Right renal pelvis (tissue), 4 donors: ENCODE measurements around the gene MAOB. TPM values are rescaled to one million over a fixed set of nuclear protein-coding genes. Genes with fewer than 3 reads are reported as not detected.
"Not testable (repeated sequence)": the region's sequence is repeated elsewhere in the genome, so short reads cannot be mapped to it uniquely, and the experiment has no call there.

Experiments used
- DNase-seq, 4 donors: peaks; one replicate each; pipeline ENCODE4 v3.0.0-alpha.2; 2013; ENCODE audit warnings: low read depth in 4 of 4, low spot score in 3 of 4, missing footprints in 1 of 4
- polyA plus RNA-seq, 4 donors: library from polyadenylated mRNA; unstranded; fragments of 120-200 nt; gene quantifications; one replicate each; pipeline ENCODE4 v1.2.1, GENCODE V29; 2013; ENCODE audit not compliant: insufficient read length in 4 of 4

The MAOB gene
- 10 to 100 TPM; 52.0 to 59.9 (median 55.7) TPM for polyA plus RNA-seq

DNA sequence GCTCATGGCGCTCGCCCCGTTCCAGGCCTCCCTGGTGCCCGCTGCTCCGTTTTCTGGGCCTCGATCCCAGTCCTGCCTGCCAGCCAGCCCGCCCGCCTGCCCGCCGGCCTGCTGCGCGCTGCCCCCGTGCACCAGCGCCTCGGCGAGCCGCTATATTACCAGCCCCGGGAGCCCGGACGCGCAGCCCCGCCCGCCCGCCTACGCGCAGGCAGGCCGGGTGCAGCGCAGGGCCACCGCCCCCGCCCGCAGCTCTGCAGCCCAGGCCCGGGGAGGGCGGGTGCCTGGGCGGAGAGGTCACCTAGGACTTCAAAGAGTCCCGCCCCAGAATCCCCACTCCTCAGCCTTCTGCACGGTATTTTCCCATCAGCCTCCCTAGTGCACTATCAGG lies at the start of gene MAOB:
Gene MAOB, minus strand, starts transcription at position 157 of the 388 bp plus-strand sequence. Its CDS starts 151 bp downstream, at position 6.
- DNase-seq, result no peak

DNA sequence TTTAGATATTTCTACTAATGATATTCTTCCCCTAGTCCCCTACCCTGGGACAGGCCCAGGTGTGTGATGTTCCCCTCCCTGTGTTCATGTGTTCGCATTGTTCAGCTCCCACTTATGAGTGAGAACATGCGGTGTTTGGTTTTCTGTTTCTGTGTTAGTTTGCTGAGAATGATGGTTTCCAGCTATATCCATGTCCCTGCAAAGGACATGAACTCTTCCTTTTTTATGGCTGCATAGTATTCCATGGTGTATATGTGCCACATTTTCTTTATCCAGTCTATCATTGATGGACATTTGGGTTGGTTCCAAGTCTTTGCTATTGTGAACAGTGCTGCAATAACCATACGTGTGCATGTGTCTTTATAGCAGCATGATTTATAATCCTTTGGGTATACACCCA lies 39.8 kb upstream of the MAOB start:
- not testable (repeated sequence) for DNase-seq

- not testable (repeated sequence) for DNase-seq
Observed at GRCh38 chrX:43910772-43911171, 28.5 kb upstream of the MAOB start.

GRCh38 chrX:43910012-43910411 lies 27.8 kb upstream of the MAOB start:
- no peak for DNase-seq

GRCh38 chrX:43909141-43909540 lies 26.9 kb upstream of the MAOB start:
- DNase-seq, result no peak

DNA sequence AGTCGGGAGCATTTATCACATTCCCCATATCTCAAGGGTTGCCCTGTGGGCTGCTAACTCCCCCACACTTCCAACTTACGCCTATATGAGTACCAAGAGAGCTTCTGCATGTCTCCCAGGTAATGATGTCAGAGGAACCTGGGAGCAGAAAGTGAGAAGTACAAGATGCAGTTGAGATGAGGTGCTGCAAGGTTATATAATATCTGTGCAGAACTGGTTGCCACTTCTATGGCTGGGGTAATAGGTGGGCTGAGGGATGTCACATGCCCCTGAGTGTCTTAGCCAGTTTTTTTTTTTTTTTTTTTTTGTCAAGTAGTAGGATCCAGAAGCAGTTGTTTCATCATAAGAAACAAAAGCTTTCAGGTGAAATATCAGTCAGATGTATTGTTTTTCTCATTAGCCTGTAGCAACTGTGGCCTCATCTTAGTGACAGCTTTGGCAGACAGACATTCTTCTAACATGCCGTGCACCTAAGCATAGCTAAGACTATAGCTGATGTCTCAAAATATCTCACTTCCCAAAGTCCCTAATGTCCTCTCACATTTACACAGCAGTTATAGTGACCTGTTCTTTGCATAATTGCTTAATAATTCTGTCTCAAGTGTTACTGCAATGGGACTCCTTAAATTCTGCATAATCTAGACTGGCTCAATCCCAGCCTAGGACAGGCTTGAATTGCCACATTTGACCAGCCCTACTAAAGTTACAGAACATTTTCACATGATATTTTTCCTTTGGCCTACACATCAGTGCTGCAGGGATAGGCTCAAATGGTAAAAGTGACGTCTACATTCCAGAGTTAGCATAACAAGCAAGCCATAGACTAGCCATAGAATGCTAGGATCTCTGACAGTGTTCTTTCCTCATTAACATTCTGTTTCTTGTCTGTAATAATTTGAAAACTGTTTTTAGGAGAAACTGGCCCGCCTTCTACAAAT lies 17.9 kb upstream of the MAOB start:
- no peak for DNase-seq

GRCh38 chrX:43898406-43899035 lies 16.3 kb upstream of the MAOB start:
- DNase-seq, result no peak

GRCh38 chrX:43897290-43897689 lies 15.0 kb upstream of the MAOB start:
- DNase-seq, result no peak

GRCh38 chrX:43892336-43892870 lies 10.2 kb upstream of the MAOB start:
- DNase-seq, result no peak

DNA sequence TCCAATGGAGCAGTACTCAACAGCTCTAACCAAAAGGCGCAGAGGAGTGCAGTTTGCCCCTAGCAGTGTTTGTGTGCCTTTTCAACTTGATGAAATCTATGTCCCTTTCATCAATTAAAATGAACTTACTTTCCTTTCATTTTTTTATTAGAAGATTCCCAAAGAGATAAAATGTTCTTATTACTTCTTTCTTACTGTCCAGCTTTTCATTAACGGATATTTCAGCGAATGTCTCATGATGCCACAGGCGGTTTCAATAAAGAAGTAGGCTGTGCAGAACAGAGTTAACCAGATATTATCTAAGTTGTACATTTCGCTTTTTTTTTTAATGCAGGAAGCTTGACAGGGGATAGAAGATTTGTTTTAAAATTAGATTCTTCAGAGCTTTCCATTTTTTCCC lies 3.4 kb upstream of the MAOB start:
- DNase-seq, result no peak

- no peak for DNase-seq
Observed at GRCh38 chrX:43881410-43882293, 598 bp downstream of the MAOB start.

DNA sequence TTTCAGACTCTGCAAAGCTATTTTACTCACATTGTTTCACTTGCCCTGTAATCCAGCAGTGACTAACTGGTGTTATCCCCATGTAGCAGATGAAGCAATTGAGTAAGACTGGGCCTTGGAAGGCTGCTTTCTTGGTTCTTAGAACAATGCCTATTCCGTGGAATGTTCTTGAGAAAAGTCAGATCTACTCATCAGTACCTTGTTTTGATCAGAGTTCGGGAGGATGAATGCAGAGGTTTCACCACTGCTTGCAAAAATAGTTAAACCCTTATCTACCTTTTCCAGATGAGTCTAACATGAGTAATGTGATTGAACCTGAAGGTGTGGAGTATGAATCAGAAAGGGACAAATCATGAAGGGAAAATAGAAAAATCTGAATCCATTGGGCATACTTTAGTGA lies 1.8 kb downstream of the MAOB start:
- no peak for DNase-seq

DNA sequence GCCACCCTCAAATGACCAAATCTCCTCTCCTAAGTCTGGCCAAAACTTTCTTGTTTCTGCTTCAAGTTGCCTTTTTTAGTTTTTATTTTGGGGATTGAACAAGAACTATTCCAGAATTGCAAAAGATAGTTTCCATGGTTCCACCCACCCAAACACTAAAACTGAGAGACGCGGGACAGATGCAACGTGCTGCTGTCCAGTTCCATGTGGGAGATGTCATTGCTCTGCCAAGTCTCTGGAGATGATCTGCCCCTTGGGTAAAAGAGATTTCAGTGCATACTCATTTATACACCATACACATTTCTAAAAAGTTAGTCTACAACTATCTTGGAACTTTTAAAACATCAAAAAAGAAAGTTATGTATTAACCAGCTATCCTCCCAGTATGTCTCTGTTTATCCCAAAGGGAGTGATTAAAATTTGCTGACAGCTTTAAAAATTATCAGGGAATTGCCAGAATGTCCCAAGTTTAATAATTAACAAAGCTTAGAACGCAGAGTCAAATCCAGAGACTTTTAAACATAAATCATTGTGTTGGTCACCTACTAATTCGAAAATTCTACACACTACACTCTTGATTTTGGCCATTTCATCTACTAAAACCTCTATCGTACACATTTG lies 3.2 kb downstream of the MAOB start:
- no peak for DNase-seq

- no peak for DNase-seq
Observed at GRCh38 chrX:43876680-43877079, 5.6 kb downstream of the MAOB start.

DNA sequence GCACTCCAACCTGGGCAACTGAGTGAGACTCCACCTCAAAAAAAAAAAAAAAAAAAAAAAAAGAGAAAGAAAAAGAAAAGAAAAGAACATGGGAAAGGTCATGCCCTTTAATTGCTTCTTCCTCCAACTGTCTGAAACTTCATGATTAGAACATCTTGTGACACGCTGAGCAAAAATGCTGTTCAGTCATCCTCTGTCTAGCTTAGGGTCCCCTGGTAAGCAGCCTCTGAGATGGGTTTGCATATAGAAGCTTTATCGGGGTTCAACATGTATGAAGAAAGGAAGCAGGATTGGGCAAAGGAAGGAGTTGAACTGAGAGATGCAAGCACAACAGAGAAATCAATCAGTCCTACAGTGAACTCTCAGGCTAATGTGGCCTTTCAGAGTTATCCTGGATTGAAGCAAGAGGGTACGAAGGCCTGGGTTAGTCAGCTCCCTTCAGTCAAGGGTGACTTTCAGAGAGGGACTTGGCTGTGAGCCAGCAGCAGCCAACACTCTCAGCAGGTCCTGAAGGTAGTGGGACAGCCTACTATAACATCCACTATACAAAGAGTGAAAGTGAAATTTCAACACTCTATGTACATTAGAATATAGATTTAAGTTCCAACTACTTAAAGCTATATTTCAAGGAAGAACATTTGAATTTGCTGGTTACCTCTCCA lies 11.4 kb downstream of the MAOB start:
- no peak for DNase-seq

- no peak for DNase-seq
Observed at GRCh38 chrX:43870011-43870410, 12.2 kb downstream of the MAOB start.

GRCh38 chrX:43868791-43869190 lies 13.5 kb downstream of the MAOB start:
- no peak for DNase-seq

DNA sequence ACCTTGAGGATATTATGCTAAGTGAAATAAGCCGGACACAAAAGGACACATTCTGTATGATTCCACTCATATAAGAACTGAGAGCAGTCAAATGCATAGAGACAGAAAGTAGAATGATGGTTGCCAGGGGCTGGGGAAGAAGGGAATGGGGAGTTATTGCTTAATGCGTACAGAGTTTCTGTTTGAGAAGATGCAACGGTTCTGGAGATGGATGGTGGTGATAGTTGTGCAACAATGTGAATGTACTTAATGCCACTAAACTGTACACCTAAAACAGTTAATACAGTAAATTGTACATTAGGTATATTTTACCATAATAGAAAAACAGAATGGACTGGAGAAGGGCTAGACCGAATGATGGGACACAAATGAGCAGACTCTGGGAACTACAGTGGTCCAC lies 15.8 kb downstream of the MAOB start:
- no peak for DNase-seq

DNA sequence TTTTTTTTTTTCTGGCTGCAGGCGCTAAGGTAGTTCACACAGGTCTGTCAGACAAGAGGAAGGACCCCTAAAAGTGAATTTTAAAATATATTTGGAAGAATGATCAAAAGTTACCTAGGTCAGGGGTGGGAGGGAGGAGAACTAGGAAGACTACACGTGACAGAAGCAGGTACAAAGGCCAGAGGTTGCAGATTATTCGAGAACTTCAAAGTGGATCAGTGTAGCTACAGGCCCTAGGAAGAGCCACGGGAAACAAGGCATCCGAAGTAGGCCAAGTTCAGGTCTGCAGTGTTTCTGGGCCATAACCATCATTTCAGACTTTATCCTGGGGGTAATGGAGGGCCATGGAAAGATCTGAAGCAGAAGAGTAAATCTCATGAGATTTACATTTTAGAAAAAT lies 16.5 kb downstream of the MAOB start:
- DNase-seq, result no peak

DNA sequence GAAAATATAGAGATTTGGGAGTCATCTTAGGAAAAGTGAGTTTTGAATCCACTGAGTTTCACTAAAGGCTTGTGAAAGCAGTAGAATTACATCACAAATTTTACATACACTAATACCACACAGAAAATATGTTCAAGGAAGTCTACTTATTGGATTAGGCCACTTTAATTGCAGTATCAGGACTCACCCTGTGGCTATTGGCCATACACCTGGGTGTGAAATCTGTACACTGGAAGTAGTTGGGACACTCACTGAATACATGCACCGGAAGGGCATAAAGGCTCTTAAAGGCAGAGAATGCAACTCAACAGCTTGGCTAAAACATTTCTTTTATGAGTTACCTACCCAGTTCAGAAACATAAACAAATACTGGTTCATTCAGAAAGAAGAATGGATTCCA lies 19.8 kb downstream of the MAOB start:
- no peak for DNase-seq
